Fibroblast of lung (primary cell): ENCODE results near the gene FAM72D.
"Not testable (repeated sequence)": the region's sequence is repeated elsewhere in the genome, so short reads cannot be mapped to it uniquely, and the experiment has no call there.

Experiments used
- CTCF ChIP-seq, 2 donors: IDR thresholded peaks in 1 of 2; conservative IDR thresholded peaks in 1 of 2; 1 replicate in 1 of 2; 2 replicates in 1 of 2; pipeline ENCODE4 v1.5.1; 2011 to 2012; ENCODE audit warnings: low read length in 2 of 2, control low read depth in 1 of 2, inconsistent platforms in 1 of 2, low read depth in 1 of 2, mild to moderate bottlenecking in 1 of 2
- EZH2 ChIP-seq: IDR thresholded peaks from 2 replicates; pipeline ENCODE4 v1.5.1; 2012; ENCODE audit warnings: low read length, control low read depth, mild to moderate bottlenecking; ENCODE audit errors: missing control alignments

- not testable (repeated sequence) for TF ChIP-seq EZH2; CTCF (conservative IDR thresholded peaks at IDR 0.05 in 1 of 2, IDR thresholded peaks at IDR 0.05 in 1 of 2; ENCODE audit: low read depth in 1 of 2, low read length in 2 of 2)
Observed at GRCh38 chr1:145052019-145052776, 43.6 kb upstream of the FAM72D start.
